HG03135 (cell line): Measurements from ENCODE around the gene DKC1.
"Not testable (repeated sequence)": the region's sequence is repeated elsewhere in the genome, so short reads cannot be mapped to it uniquely, and the experiment has no call there.

Experiments used
- ATAC-seq: cut with Tn5 transposase; IDR thresholded peaks from one replicate; pipeline ENCODE4 v1.9.1; 2021; ENCODE audit warnings: mild to moderate bottlenecking, moderate library complexity; ENCODE audit not compliant: unreplicated experiment

The DKC1 gene

DNA sequence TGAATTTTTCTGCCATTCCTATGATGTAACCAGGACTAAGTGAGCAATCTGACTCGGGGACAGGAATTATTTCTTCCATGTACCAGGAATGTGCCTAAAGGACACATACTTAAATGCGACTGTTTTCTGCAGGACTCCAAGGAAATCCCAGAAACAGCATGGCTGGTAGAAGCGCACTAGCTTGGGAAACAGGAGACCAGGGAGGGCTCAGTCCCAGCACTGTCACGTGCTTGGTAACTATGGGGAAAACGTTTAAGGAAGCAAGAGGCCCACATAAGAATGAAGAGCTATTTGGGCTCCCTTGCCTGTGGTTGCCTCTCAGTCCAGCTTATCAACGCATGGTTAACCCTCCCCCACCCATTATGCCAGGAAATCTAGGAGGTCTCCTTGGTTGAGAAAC is 23.1 kb downstream of the DKC1 start:
- no peak for ATAC-seq

DNA sequence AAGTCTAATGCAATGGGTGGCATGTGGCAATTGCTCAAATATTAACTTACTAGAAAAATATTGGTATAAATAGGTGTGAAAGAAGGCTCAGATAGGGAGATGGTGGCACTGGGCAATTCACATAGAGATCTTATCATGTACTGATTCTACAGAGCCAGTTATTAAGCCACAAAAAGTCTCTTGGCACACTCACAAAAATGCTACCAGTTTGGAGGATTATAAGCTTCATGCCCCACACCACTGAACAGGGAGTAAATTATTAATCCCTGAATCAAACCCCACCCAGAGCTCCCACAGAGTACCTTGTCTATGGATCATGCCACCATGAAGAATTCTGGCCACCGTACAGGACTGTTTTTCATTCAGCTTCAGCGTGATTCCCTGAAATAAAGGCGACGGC is 28.8 kb downstream of the DKC1 start:
- no peak for ATAC-seq

DNA sequence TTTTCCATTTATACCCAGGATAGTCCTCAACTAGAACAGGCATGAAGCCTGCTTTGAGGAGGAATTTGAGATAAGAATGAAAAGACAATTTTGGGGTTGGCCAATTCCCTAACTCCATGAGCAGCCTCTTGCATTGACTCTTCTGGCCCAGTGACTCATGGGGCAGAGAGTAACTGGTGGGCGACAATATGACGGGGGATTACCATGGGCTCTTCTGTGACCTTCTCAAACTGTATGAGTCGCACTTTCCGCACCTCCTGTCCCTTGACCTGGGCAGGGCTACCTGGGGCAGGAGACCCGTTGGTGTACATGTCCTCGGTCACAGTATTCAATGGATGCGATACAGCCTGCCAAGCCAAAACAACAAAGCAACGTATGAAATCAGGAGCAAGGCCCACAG is 29.3 kb downstream of the DKC1 start:
- ATAC-seq: no peak

DNA sequence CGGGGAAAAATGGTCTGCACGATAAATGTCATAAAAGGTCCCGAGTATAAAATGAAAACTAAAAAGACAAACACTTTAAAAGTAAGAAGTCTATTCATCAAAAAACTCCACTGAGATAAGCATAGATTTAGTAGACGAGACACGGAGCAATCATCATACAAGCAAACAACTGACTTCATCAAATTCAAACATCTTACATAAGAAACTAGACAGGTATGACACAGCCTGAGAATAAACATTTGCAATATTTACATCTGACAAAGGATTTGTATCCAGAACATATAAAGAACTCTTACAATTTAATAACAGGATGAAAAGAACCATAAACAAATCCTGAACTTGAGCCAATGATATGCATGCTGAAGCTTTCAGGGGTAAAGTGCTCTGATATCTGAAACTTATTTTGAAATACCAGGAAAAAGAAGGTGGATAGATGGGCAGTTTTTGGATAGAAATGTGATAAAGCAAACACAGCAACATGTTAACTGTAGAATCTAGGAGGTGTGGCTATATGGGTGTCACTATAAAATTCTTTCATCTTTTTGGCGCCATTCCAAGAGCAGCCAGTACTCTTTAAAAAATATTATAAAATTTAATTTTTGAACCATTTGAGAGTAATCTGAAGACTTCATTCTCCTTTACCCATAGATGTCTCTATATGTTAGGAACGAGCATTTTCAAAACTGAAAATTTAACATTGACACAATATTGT is 30.6 kb downstream of the DKC1 start:
- ATAC-seq: no peak

DNA sequence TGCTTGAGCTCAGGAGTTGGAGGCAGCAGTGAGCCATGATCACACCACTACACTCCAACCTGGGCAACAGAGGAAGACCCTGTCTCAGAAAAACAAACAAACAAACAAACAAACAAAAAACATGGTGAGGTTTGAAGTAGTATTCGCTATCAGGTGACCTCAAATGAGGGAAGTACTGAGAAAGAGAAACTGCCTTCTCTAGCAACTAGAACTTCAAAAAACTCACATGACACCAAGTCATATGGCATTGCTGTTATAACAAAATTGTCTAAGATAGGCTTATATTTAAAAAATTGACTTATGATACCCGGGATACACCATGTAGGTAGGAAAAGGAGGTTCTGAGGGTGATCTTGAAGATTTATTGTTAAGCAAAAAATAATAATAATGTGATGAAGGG is 32.4 kb downstream of the DKC1 start:
- no peak for ATAC-seq

DNA sequence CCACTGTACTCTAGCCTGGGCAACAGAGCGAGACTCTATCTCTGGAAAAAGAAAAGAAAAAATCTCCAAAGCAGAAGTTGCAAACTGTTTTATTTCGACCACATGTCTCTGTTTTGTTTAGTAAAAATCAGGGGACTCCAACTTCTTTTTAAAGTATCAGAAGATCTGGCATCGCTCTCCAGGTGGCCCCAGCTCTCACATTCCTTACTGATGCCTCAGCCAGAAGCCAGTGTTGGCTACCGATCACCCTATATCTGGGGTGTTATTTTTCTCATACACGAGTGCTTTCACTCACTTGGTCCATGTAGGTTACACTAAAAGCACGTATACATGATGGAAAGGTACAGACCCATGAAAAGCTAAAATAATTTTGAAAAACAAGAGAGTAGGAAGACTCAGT is 34.3 kb downstream of the DKC1 start:
- no peak for ATAC-seq

DNA sequence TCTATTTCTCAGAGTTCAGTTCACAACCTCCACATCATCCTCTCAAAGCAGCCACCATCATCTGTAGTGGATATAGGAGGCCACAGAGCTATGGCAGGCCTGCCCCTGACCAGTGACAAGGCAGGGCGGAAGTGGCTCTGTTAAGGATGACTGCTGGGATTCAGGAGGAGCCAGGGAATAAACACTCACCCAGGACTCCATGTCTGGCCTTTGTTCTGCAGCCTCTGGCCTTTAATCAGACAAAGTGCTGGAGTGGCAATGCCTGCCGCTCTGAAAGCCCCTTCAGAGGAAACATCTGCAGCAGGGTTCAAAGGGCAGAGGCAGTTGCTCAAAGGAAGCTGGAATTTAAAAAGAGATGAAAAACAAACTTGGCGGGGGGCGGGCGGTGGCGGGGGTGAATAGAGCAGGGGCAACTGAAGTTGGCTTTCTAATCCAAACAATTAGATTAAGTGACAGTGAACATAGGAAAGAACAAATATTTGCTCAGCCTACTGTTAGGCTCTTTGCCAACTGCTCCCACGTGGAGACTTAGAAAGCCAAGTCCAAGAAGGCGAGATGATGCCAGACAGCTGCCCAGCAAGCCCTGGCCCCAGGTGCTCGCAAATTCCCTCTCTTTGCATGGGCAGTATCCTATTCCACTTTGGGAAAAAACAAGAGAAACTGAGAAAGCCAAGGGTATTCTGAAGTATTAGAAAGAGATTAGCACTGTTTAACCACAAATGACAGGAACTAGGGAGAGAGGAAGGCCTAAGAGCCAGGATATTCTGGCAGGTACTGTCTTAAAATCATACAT is 37.1 kb downstream of the DKC1 start:
- ATAC-seq: no peak

DNA sequence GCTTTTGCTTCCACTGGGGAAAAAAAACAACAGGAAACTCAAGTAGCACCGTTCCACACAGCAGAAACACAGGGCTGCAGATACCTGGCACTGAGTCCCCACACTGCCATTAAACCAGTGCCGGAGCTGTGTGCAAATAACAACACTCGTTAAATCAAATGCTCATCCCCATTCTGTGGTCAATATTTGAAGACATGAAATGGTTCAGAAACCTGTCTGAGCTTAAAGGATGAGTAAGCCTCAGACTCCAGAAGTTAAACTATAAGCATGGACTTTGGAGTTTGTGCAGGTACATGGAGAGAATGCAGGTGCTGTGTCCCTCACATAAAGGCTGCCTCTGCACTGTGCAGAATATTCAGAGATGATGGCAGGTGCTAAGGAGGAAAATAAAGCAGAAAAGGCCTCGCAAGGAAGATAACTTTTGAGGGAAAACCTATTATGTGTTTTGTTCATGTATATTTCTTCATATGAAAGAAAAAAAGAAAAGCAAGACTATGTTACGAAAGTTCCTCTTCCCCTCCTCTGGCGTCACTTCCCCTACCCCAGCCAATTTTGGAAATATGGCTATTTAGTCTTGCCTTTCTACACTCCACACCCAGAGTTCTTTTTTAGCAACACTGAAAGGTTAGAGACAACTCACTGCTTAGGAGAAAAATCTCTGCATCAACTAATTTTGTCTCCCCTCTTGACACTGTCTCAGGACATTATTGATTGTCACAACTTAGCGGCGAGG is 38.0 kb downstream of the DKC1 start:
- no peak for ATAC-seq

DNA sequence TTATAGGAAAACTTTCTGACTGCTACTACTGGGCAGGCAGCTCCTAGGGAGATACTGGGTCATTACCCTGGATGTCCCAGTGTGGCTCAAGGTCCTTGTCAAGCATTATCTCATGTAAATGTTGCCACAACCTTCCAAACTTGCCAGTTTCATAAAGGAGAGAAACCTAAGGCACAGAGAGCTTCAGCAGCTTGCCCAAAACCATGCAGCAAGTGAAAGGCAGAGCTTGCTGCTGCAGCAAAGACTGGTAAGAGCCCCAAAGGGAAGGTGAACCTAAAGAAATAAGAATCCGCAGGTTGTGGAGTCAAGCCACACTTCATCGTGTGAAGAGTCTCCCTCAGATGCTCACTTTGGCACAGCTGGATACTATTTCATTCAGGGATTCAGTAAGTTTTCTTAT is 40.3 kb downstream of the DKC1 start:
- ATAC-seq: no peak

DNA sequence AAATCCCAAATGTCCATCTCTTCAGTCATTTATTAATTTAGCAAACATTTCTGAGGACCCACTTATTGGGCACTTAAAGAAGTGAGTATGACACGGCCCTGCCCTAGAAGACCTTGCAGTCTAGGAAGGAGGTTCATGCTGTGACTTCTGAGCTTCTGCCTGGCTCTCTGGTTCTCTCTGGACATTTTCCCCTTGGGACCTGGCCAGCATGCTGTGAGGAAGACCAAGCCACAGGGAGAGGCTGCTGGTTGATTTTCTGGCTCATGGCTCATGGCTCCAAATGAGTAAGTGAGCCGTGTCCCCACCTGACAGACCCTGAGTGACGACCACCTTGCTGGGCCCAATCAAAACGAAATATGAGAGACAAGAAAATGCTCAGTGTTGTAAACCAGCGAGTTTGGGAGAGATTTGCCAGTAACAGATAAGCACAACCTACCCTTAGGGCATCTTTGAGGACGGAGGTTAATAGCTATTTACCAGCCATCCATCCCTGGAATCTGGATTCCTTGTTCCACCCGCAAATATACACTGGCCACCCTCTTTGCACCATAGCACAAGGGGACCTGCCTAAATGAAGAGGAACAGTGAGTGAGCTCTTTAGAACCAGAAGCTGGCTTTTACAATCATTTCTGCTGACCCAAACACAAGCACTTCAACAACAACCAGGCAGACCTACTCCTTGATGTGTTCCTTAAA is 41.7 kb downstream of the DKC1 start:
- ATAC-seq: no peak

DNA sequence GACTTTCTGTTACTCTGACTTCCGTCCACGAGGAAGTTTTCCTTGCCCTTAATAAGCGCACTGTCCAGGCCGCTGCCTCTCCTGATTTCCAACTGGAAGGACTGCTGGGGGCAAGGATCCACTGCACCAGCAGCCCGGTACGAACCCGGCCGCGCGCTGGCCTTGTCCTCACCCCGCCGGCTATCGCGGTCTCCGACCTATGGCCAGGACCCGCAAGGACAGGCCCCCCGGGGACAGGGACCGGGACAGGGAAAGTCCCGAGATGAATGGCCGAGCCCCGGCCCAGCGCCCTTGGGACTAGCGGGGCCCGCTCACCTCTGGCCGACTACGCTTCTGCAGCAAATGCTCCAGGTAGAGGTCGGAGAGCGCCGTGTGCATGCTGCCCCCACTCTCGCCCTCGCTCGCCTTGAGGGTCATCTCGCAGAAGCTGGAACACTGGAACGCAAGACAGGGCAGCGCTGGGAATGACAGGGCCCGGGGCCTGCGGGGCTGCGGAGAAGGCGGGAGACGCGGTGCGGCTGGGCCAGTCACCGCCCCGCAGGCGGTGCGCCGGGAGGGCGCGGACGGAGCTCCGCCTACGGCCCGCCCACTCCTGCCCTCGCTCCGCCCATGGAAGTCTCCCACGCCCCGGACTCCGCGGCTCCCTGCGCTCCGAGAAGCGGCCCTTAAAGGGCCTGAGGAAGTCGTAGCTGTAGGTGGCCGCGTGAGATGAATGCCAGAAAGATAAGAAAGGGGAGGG is 42.5 kb downstream of the DKC1 start, which contains the start of gene MPP1:
Gene MPP1, minus strand, starts transcription at position 529 of the 739 bp plus-strand sequence. Its CDS starts 112 bp downstream, at position 417.
- peak; percentile 91 for ATAC-seq

DNA sequence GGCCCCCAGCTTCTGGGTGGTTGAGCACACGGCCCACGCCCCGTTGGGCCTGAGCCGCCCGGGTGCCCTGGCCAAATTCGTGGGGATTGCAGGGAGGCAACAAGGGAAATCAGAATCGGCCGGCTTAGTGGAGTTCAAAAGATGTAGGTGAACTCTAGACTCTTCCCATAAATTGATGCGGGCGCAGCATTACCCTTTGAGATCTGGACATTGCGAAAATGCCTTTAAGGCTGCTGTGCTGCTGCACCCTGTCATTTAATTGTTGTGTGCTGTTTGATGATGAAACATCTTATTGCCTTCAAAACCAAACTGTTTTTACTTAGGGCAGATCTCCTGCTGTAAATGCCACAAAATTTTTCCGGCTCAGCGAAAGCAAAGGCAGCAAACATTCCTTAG is 43.0 kb downstream of the DKC1 start:
- ATAC-seq: peak; percentile 30

DNA sequence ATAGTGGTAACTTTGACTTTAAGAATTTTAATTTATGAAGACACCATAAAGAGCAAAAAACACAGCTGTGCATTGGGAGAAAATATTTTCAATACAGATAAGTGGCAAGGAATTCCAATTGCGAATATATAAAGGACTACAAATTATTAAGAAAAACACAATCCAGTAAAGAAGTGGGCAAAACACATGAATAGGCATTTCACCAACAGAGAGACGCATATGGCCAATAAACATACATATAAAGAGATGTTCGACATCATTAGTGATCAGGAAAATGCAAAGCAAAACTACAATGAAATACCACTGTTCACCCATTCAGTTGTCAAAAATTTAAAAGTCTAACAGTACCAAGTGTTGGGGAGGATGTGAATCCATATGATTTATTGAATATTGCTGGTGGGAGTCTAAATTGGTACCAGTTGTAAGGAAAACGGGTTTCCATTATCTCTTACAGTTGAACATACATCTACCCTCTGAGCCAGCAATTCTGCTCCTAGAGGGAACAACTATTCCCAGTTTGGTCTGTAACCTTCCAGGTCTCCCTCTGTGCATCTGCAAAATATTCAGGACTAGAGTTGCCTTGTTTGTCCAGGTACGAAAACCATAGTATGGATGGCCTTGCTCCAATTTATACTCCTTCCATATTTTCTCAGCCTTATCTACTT is 44.3 kb downstream of the DKC1 start:
- ATAC-seq: no peak

DNA sequence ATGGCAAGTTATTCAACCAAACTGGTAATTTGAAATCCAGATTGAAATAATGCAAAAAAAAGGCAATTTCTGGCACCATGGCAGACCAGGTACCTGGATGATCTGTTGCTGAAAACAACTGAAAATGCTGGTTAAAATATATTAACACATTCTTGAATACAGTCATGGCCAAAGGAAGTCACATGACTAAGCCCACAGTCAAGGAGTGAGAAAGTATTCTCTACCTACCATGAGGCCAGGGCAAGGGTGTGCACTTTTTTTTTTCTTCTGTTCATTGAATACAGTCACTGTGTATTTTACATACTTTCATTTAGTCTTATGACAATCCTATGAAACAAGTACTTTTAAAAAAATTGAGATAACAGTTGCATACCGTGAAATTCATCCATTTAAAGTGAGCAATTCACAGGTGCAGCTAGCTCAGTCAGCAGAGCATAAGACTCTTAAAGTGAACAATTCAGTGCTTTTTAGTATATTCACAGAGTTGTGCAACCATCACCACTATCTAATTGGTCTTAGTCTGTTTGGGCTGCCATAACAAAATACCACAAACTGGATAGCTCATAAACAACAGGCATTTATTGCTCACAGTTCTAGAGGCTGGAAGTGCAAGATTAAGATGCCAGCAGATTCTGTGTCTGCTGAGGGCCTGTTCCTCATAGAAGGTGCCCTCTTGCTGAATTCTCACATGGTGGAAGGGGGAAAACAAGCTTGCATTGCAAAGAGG is 47.4 kb downstream of the DKC1 start:
- no peak for ATAC-seq

DNA sequence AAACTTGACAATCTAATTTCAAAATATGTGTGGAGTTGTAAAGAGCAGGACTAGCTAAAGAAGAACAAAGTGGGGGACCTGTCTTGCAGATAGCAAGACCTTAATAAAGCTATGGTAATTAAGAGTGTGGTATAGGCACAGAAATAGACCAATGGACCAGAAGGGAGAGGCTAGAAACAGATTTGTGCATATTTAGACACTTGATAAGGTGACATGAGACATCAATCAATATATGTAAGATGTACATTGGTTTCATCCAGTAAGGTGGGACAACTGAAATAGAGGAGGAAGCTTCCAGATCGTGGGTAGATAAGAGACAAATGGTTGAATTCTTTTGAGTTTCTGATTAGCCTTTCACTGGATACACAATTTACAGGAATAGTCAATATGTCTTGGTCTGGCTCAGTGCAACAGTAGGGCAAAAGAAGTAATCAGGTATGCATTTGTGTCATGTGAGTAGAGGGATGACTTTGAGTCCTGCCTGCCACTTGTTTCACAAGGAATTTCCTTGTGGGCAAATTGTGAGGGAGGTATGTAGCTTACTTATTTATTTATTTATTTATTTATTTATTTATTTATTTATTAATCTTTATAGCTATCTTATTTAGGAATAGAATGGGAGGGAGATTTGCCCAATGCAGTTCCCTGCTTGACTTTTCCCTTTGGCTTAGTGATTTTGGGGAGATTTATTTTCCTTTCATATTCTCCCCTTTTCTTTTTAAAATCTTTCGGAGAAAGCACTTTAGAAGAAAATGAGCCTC is 49.9 kb downstream of the DKC1 start:
- no peak for ATAC-seq

DNA sequence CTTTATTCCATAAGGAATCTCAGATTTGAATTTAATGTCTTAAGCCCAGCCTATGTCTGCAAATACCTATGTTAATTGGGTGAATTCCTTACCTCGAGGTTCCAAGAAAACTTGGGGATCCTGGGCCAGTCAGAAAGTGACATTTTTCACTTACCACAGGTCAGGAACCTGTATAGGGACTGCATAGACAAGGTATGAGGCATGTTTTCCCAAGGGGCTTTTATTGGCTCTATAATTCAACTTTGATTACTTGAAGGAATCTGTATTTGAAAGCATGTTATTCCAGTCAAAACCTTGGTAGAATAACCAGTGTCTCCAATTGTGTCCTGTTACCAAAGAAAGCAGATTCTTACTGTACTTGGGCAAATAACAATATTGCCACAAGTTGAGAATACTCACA is 51.1 kb downstream of the DKC1 start:
- ATAC-seq: no peak

DNA sequence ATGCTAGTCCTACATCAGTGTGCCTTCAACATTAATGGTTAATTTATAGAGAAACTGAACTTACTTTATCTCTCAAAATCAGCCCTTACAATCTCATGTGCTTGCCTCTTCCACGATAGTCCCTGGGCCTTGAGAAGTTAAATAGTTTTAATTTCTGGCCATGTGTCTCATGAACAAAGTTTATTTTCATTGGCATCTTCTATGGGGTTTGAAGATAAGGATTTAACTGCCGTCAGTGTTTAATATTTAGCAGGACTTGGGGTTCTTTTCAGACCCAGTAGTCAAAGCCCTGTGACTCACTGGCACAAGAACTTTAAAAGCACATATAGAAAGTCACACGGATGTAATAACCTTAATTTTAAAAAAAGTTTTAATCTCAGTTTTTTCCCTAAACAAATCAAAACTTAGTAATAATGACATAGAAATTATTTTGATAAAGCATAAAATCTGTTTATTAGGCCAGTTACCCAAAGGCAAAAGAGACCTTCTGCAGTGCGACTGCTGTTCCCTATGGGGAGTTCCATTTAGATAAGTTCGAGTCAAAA is 52.7 kb downstream of the DKC1 start:
- ATAC-seq: no peak

DNA sequence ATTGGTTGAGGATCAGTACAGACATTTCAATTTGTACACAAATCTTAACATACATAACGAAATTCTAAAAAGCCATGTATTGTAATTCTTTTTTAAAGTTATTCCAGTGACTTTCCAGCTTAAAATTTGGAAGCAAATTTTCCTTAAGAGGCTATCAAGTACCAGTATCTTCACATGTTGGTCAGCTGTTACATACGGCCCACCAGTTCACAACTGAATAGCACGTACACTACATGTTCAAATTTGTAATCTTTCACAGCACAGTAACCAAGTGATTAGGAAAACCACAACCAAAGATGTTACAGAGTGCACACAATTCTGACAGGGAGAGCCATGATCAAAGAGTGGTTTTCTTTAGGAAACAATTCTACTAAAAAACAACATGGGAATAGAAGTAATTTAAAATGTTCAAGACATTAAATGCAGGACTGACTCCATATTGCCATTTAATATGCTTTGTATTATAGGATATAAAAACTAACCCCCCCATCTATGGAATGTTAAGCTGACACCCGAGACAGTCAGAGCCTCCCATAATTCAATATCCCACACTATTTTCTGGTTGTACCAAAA is 53.7 kb downstream of the DKC1 start:
- ATAC-seq: not testable (repeated sequence)
